LNCAP (cell line): ENCODE results near the gene SYCE1L.

ENCODE experiments used
- CTCF ChIP-seq: fragments of 450-650 bp; IDR thresholded peaks from 2 replicates; pipeline ENCODE4 v1.5.1; 2017; ENCODE audit warnings: mild to moderate bottlenecking

Gene SYCE1L

GRCh38 chr16:77193377-77193776 is 5.8 kb upstream of the SYCE1L start:
- no peak for TF ChIP-seq CTCF

- no peak for TF ChIP-seq CTCF
Measured at GRCh38 chr16:77194295-77195231, 4.6 kb upstream of the SYCE1L start.

GRCh38 chr16:77195411-77195810 is 3.8 kb upstream of the SYCE1L start:
- TF ChIP-seq CTCF: no peak

- no peak for TF ChIP-seq CTCF
Measured at GRCh38 chr16:77197747-77198146, 1.5 kb upstream of the SYCE1L start.

GRCh38 chr16:77206533-77206932 is 7.3 kb downstream of the SYCE1L start:
- no peak for TF ChIP-seq CTCF

GRCh38 chr16:77207030-77207429 is 7.8 kb downstream of the SYCE1L start:
- no peak for TF ChIP-seq CTCF

GRCh38 chr16:77208382-77208781 is 9.2 kb downstream of the SYCE1L start:
- TF ChIP-seq CTCF: no peak
